Cardiac septum (tissue), 1 donor: Measurements from ENCODE around the gene NUP62CL. TPM values are rescaled to one million over a fixed set of nuclear protein-coding genes. Genes with fewer than 3 reads are reported as not detected.
"Not testable (repeated sequence)": the region's sequence is repeated elsewhere in the genome, so short reads cannot be mapped to it uniquely, and the experiment has no call there.

Source experiments
- DNase-seq: peaks from one replicate; pipeline ENCODE4 v3.0.0-alpha.2; 2020; ENCODE audit warnings: low spot score
- intact Hi-C: fragments of 100-400 bp; cut with DNase I; formaldehyde crosslinking; loops from one replicate; pipeline ENCODE4 v1.14.0; 2022
- long read RNA-seq: library from polyadenylated mRNA; unstranded; transcript quantifications from one replicate; pipeline ENCODE4 v2.0.0, GENCODE V29; 2021
- total RNA-seq: library from RNA; stranded (reverse); fragmentation: NEBNext Ultra II Directional; extraction: Animal tissue kit (Norgen Biotek cat#: 25700); gene quantifications from one replicate; pipeline ENCODE4 v1.2.1, GENCODE V29; 2021
- donor health status: DM: no; HTN: no; CAD: no.

Gene NUP62CL, protein sequence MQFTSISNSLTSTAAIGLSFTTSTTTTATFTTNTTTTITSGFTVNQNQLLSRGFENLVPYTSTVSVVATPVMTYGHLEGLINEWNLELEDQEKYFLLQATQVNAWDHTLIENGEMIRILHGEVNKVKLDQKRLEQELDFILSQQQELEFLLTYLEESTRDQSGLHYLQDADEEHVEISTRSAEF
- total RNA-seq = 1.3 TPM
- long read RNA-seq, partial matches to known transcripts = 0 of 3 reads
- long read RNA-seq, other reads (novel, unspliced or antisense) = 3 of 3 reads

DNA sequence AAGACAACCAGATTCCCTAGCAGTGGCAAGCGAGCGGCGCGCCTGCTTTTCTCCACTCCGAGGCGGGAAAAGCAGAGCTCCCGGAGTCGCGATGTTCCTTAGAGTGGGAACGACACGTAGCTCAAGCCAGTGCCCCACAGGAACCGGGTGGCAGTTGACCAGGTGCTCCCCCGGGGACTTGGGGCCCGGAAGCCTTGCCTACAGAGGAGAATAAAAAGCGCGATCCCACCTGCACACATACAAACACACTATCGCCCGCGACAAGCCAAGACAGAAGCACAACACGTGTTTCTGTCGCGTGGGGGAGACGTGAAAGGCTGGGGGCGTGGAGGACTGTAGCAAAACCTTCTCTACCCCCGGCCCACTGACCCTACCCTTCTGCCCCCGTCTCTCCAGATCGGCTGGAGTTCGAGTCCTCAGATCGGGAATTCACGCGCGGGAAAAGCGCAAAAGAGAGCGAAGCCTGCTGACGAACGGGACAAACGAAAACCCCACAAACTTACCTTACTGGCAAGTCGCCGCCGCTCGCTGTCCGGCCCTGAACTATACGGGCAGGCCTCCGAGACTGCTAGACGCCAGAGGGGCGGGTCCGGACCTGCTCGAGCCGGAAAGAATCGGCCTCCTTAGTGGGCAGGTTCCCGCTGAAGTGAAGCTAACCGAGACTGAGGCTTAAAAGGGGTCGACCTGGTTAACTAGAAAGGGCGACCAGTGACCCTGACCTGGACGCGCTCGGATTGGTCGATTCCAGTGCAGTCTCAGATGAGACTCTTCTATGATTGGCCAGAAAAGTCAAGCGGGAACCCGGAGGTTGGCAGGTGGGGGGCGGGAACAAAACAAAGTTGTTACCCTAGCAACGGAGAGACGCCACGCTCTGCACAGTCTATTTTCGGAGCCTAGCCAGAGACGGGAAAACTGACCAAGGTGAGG, at the start of gene NUP62CL, which contains the start of gene DNAAF6:
Gene NUP62CL, minus strand, starts transcription at position 664 of the 927 bp plus-strand sequence. CDS start 31,287 bp downstream, outside the sequence.
Gene DNAAF6, plus strand, starts transcription at position 842 of the 927 bp plus-strand sequence. CDS start 6,265 bp downstream, outside the sequence.
- intact Hi-C loops = no loop called here
- no peak for DNase-seq

DNA sequence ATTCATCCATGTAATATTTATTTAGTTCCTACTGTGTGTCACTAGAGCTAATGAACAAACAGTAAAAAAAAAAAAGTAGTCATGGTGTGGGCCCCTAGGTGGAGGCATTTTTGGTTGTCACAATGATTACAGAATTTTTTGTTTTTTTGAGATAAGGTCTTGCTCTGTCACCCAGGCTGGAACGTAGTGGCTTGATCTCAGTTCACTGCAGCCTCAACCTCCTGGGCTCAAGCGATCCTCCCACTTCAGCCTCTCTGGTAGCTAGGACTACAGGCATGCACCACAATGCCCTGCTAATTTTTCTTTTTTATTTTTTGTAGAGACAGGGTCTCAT, 22.2 kb upstream of the NUP62CL start:
- intact Hi-C loops = no loop called here
- DNase-seq = no peak

DNA sequence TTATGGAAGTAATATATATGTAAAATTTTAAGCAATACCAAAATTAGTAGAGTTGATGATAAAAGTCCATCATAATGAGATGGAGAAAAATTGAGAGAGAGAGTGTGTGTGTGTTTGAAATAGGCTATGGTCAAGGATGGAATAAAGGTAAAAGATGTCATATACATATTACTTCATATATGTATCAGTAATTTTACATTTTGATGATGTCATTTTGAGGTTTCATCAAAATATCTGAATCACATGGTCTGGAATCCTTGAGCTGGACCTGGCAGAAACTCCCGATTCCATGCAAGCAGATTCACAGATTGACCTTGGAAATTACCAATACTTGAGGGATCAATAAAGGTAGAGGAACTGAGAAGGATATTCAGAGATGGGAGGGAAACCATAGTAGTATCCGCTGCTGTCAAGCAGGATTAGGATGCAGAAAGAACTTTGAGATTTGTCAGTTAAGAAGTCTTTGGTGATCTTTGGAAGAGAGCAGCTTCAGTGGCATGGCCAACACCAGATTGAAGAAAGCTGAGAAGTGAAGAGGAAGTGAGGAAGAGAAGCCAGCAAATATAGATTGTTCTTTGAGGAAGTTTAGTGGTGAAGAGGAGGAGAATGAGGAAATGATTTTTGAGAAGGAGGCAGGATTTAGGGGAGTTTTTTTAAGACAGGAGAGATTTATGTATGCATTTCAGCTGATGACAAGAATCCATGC, 21.7 kb upstream of the NUP62CL start:
- intact Hi-C loops = no loop called here

DNA sequence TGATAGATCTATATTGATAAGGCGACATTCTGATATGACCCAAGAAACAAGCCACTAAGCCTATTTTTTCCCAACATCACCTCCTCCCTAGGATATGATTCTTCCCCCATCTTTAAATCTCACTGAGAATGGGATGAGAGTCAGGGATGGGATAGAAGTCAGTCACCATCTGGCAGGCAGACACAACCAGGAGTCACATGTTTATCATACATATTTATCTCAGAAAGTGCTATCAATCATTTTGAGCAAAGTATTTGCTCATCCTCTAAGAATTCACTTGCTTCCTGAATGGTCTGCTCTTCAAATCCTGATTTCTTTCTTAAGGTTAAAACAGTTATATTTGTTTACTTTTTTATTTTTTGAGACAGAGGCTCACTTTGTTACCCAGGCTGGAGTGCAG, 20.5 kb upstream of the NUP62CL start:
- intact Hi-C loops = no loop called here
- no peak for DNase-seq

More for the DNA sequence above, 21.7 kb upstream of the NUP62CL start:
- no peak for DNase-seq

DNA sequence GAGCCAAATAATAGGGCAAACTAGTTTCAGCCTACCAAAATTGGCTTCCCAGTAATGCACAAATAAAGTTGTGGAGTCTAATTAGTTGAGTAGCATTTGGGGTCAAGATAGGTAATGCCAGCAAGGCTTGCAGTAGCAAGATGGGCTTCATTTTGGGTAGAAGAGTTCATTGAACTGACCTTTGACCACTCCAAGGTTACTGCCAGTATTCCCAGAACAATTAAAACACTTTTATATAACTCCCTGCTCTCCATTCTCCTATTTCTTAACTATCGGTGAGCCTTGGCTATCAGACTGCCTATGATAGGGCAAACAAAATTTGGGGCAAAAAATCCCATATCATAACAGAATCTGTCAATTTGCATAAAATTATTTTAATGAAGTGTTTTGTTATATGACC, 7.2 kb upstream of the NUP62CL start:
- DNase-seq = no peak
- intact Hi-C loops = no loop called here

DNA sequence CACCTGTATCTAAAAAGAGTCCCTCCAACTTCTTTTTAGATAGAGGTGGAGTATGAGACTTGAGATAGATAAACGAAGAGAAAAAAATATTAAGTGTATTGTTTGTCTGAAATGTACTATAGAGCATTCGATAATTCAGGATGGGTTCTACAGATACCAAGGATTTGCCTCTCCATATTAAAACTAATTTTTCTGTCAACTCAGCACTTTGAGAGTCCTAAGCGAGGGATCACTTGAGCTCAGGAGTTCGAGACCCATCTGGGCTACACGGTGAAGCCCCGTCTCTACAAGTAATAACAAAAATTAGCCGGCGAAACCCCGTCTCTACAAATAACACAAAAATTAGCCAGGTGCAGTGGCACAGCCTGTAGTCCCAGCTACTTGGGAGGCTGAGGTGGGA, 1.7 kb upstream of the NUP62CL start:
- intact Hi-C loops = no loop called here
- no peak for DNase-seq

DNA sequence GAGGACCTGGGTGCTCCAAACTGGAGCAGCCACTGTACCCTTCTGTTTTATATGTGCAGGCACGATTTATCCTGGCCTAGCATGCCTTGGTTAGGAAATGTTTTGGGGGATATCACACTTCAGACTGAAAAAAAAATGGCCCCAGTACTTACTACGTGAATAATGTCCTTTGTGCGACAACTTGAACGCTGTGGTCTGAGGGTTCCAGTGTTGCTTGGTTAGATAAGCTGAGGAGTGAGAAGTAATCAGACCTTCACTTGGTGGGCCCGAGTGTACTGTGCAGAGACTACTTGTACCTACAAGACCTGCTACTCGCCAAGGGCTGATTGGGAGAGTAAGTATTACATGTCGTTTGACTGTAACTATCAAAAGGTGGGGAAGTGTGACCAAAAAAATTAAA, 856 bp upstream of the NUP62CL start:
- intact Hi-C loops = no loop called here
- DNase-seq = no peak

DNA sequence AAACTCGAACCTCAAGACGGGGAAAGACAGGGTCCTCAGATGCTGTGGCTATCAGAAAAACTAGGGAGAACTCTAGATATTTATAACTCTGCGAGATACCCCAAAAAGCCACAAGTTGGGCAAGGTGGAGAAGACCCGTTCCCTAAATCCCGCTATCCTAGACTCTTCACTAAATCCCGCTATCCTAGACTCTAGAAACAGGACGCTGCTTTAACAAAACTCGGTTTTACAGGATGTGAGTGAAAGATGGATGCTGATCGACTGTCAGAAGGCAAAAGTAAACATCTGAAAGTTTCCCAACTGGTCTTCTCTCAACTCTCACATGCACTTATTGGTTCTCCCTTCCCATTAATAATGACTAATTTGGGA, 448 bp upstream of the NUP62CL start:
- intact Hi-C loops = no loop called here
- no peak for DNase-seq

DNA sequence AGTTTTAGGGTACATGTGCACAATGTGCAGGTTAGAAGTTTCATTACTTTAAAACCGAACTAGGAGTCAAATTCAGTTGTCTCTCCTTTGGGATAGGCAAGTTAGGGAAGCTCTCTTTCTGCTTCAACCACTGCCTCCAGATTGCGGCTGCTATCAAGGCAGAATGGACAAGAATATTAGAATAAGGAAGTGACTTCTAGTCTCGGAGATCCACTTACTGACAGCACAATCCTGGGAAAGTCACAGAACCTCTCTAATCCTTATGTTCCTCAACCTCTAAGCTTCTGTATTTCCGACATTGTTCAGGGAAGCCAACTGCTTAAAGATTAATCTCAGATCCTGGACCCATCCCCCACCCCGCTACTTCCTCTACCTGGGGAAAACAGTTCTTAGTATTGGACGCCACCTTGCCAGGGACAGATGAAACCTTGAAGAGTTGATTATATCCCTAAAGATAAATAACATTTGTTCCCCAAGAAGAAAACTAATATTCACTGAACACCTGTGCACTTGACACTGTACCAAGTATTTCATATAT, 2.1 kb downstream of the NUP62CL start:
- intact Hi-C loops = no loop called here
- no peak for DNase-seq

DNA sequence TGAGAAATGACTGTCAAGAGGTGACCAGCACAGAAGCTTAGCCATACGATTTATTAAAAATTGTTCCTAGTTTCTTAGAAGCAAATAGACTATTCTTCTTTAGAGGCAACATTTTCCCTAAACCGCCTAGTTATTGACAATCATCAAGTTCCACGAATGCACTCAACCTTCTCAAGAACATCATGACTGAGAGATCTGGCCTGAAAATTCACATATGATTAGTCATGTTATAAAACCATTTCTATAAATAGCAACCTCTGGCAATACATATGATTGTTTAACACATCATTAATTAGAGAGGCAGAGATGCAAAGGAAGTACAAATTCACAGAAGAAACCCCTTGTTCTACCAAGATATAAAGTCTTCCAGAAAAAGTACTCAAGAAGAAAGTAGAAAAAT, 6.7 kb downstream of the NUP62CL start:
- intact Hi-C loops = no loop called here
- DNase-seq = no peak

DNA sequence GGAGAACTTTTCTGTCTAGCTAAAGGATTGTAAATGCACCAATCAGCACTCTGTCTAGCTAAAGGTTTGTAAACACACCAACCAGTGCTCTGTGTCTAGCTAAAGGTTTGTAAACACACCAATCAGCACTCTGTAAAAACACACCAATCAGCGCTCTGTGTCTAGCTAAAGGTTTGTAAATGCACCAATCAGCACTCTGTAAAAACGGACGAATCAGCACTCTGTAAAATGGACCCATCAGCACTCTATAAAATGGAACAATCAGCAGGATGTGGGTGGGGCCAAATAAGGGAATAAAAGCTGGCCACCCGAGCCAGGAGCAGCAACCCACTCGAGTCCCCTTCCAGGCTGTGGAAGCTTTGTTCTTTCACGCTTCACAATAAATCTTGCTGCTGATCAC, 8.2 kb downstream of the NUP62CL start:
- intact Hi-C loops = not testable (repeated sequence)

DNA sequence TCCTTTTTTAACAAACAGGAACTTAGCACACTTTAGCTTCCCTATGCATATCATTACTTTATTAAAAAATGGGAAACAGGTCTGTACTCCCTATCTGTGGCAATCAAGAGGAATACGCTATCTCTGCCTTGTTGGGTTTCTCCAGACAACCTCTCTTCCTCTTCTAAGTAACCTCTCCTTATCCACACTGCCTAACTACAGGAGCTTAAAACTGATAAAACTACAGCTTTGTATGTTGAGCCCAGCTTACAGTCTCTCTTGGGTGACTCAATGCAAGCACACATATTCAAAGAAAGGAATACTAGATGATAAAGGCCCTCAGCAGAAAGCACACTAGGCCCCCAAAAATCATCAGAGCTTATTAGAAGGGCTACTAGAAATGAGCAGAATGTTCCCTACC, 8.9 kb downstream of the NUP62CL start:
- no peak for DNase-seq
- intact Hi-C loops = no loop called here

More for the DNA sequence above, 8.2 kb downstream of the NUP62CL start:
- not testable (repeated sequence) for DNase-seq

DNA sequence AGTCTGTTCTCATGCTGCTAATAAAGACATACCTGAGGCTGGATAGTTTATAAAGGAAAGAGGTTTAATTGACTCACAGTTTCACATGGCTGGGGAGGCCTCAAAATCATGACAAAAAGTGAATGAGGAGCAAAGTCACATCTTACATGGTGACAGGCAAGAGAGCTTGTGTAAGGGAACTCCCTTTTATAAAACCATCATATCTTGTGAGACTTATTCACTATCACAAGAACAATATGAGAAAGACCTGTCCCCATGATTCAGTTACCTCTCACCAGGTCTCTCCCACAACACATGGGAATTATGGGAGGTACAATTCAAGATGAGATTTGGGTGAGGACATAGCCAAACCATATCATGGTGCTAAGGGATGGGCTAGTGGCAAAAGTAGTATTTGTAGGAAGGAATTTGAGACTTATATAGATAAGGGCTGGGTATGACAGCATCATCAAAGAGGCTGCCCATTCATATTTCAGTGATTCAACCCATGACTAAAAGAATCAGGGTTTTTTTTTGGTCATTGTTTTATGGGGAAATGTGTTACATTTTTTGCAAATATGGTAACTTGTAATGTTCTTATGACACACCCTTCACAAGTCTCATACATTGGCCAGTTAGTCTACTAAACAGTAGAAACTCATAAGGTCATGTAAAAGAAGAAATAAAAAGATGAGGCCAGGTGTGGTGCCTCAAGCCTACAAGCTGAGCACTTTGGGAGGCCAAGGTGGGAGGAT, 34.7 kb downstream of the NUP62CL start:
- no peak for DNase-seq
- intact Hi-C loops = no loop called here

DNA sequence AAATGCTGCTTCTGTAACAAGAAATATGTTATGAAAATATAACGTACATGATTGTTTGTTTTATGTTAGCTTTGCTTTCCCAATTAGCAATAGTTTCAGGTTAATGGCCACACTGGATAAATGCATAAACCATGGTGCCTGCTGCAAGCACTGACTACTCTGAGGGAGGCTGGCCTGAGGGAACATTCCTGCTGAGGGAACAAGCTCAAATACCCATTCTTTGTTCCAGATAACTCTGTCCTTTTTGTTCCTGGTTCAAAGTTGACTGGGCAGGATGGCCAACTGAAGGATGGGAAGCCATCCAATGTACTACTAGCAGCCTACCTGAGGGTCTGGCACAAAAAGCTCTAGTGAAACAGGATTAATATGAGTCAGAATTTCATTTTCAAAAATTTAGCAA, 37.5 kb downstream of the NUP62CL start:
- DNase-seq = no peak
- intact Hi-C loops = no loop called here

DNA sequence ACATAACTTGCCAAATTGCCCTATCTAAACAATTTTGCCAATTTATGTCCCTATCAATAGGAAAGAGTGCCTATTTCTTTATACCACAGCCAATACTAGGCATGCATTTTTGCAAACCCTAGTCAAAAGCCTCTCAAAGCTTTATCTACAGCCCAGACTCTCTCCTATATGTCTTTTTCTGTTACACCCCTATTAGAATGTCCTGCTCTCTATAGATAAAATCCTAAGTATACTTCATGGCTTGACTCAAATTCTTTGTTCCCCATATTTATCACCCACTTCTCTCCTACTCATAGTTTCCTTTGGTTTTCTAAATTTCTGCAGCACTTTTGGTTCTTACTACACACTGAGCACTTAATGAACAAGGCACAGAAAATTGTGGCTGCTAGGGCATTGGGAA, 38.0 kb downstream of the NUP62CL start:
- intact Hi-C loops = no loop called here

DNA sequence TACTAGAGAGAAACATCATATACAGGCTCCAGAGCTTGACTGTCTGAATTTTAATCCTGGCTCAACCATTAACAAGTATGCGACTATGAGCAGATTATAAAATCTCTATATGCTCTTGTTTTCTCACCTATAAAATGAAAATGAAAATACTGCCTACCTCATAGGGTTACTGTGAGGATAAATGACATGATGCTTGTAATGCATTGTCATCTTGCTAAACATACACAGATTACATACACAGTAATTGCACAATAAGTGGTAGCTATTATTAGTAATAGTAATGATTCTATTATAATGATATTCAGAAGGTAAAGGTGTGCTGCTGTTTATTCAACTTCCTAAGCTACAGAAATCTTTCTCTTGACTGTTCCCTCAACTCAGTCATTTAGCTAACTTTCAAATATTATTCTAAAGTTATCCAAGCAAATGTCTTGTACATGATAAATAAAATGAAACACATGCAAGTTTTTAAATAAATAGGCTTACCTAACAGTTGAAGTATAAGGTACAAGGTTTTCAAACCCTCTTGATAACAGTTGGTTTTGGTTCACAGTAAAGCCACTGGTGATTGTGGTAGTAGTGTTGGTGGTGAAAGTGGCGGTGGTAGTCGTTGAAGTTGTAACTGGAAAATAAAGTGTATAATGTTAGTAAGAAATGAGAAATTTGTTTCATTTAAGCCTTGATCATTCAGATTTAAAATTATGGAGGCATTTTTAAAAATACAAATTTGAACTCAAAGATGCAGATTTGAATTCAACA, 38.9 kb downstream of the NUP62CL start:
- intact Hi-C loops = no loop called here
- DNase-seq = no peak

More for the DNA sequence above, 38.0 kb downstream of the NUP62CL start:
- DNase-seq = no peak

DNA sequence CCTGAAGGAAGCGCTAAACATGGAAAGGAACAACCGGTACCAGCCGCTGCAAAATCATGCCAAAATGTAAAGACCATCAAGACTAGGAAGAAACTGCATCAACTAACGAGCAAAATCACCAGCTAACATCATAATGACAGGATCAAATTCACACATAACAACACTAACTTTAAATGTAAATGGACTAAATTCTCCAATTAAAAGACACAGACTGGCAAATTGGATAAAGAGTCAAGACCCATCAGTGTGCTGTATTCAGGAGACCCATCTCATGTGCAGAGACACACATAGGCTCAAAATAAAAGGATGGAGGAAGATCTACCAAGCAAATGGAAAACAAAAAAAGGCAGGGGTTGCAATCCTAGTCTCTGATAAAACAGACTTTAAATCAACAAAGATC, 48.6 kb downstream of the NUP62CL start:
- DNase-seq, intact Hi-C loops: not testable (repeated sequence)

DNA sequence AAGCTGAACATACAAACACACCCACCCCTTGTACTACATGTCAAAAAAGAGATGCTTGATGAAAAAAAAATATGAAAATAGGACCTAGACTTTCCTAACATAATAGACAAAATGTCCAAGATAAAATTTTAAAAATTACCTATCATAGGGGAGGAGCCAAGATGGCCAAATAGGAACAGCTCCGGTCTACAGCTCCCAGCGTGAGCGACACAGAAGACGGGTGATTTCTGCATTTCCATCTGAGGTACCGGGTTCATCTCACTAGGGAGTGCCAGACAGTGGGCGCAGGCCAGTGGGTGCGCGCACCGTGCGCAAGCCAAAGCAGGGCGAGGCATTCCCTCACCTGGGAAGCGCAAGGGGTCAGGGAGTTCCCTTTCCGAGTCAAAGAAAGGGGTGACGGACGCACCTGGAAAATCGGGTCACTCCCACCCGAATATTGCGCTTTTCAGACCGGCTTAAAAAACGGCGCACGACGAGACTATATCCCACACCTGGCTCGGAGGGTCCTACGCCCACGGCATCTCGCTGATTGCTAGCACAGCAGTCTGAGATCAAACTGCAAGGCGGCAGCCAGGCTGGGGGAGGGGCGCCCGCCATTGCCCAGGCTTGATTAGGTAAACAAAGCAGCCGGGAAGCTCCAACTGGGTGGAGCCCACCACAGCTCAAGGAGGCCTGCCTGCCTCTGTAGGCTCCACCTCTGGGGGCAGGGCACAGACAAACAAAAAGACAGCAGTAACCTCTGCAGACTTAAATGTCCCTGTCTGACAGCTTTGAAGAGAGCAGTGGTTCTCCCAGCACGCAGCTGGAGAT, 50.4 kb downstream of the NUP62CL start:
- intact Hi-C loops, DNase-seq: not testable (repeated sequence)
